HepG2 (cell line): ENCODE measurements around the gene MIDN. TPM values are rescaled to one million over a fixed set of nuclear protein-coding genes. Genes with fewer than 3 reads are reported as not detected.

ENCODE experiments used
- ATF6 ChIP-seq: sonication (generic); formaldehyde crosslinking; conservative IDR thresholded peaks from 2 replicates; pipeline ENCODE4 v1.4.0; 2020; ENCODE audit warnings: missing genetic modification reagents
- GABPA ChIP-seq, 2 experiments: IDR thresholded peaks; 2 replicates each; pipeline ENCODE4 v1.6.1; 2011 to 2016; ENCODE audit warnings: low read depth in 2 of 2, low read length in 1 of 2, missing biosample characterization in 1 of 2, missing genetic modification characterization in 1 of 2
- IKZF4 ChIP-seq: sonication (generic); formaldehyde crosslinking; IDR thresholded peaks from 2 replicates; pipeline ENCODE4 v1.5.1; 2020; ENCODE audit warnings: borderline replicate concordance, mild to moderate bottlenecking, low read depth, missing genetic modification reagents; ENCODE audit errors: not compliant biosample characterization
- IRF2 ChIP-seq: IDR thresholded peaks from 2 replicates; pipeline ENCODE4 v1.6.1; 2018; ENCODE audit warnings: missing genetic modification reagents, missing compliant biosample characterization
- KLF9 ChIP-seq: IDR thresholded peaks from 2 replicates; pipeline ENCODE4 v1.6.1; 2016; ENCODE audit warnings: low read depth
- NCOR1 ChIP-seq: fragments of 200-600 bp; sonication (generic); IDR thresholded peaks from 2 replicates; pipeline ENCODE4 v1.7.0; 2017; ENCODE audit warnings: antibody characterized with exemption, low read length, borderline replicate concordance
- RBM39 ChIP-seq: fragments of 200-400 bp; formaldehyde crosslinking; IDR thresholded peaks from one replicate; pipeline ENCODE4 v1.6.1; 2018; ENCODE audit warnings: antibody characterized with exemption, mild to moderate bottlenecking, low read depth, low read length; ENCODE audit not compliant: poor library complexity, severe bottlenecking
- REST ChIP-seq, 2 experiments: IDR thresholded peaks; 2 replicates each; pipeline ENCODE4 v1.6.1; 2011 to 2012; ENCODE audit warnings: low read length in 2 of 2, borderline replicate concordance in 1 of 2, low read depth in 1 of 2, mild to moderate bottlenecking in 1 of 2, moderate library complexity in 1 of 2
- UBTF ChIP-seq: sonication (generic); formaldehyde crosslinking; IDR thresholded peaks from 2 replicates; pipeline ENCODE4 v1.4.0; 2020; ENCODE audit warnings: mild to moderate bottlenecking, missing genetic modification reagents
- ZEB1 ChIP-seq: IDR thresholded peaks from 2 replicates; pipeline ENCODE4 v1.6.1; 2012; ENCODE audit warnings: mild to moderate bottlenecking, low read depth, inconsistent platforms; ENCODE audit not compliant: insufficient replicate concordance
- ZKSCAN8 ChIP-seq: IDR thresholded peaks from 2 replicates; pipeline ENCODE4 v1.6.1; 2016; ENCODE audit warnings: borderline replicate concordance, missing genetic modification reagents, missing compliant biosample characterization
- ZNF224 ChIP-seq: sonication (generic); formaldehyde crosslinking; IDR thresholded peaks from 2 replicates; pipeline ENCODE4 v1.5.0; 2020; ENCODE audit warnings: mild to moderate bottlenecking, missing genetic modification reagents
- ZNF350 ChIP-seq: sonication (generic); formaldehyde crosslinking; IDR thresholded peaks from 2 replicates; pipeline ENCODE4 v1.4.0; 2020; ENCODE audit warnings: mild to moderate bottlenecking, low read depth, missing genetic modification reagents, borderline replicate concordance
- ZNF816 ChIP-seq: sonication (generic); formaldehyde crosslinking; IDR thresholded peaks from 2 replicates; pipeline ENCODE4 v1.8.0; 2022; ENCODE audit warnings: missing genetic modification reagents, mild to moderate bottlenecking, borderline replicate concordance
- polyA plus RNA-seq, 8 experiments: library from polyadenylated mRNA; depleted of rRNA in 3 of 8; stranded (reverse) in 7 of 8; unstranded in 1 of 8; fragments of >200 nt; fragmentation: Illumina TruSeq in 4 of 8; extraction: Trizol in 4 of 8; gene quantifications; 2 replicates each; pipeline versions ENCODE4 v1.2.1 to v1.2.3, GENCODE V29; 2011 to 2016; ENCODE audit warnings: low read depth in 4 of 8, missing spikeins in 1 of 8, mixed read lengths in 1 of 8; ENCODE audit not compliant: insufficient read depth in 1 of 8
- total RNA-seq, 5 experiments: library from RNA; depleted of rRNA; stranded (reverse); fragments of >200 nt; fragmentation: Illumina TruSeq; extraction: Trizol; gene quantifications; 2 replicates each; pipeline ENCODE4 v1.2.3, GENCODE V29; 2016; ENCODE audit warnings: low read depth in 1 of 5
- TF ChIP-seq, protein P1 (sequence below): IDR thresholded peaks from 2 replicates; pipeline ENCODE4 v1.6.1; 2012; ENCODE audit warnings: inconsistent platforms

Gene MIDN
- total and polyA plus RNA-seq, 2 of the 13 experiments (the other 11 are each of a cell fraction or from before 2014, with no cell fraction given): 8.4 to 18.0 TPM

DNA sequence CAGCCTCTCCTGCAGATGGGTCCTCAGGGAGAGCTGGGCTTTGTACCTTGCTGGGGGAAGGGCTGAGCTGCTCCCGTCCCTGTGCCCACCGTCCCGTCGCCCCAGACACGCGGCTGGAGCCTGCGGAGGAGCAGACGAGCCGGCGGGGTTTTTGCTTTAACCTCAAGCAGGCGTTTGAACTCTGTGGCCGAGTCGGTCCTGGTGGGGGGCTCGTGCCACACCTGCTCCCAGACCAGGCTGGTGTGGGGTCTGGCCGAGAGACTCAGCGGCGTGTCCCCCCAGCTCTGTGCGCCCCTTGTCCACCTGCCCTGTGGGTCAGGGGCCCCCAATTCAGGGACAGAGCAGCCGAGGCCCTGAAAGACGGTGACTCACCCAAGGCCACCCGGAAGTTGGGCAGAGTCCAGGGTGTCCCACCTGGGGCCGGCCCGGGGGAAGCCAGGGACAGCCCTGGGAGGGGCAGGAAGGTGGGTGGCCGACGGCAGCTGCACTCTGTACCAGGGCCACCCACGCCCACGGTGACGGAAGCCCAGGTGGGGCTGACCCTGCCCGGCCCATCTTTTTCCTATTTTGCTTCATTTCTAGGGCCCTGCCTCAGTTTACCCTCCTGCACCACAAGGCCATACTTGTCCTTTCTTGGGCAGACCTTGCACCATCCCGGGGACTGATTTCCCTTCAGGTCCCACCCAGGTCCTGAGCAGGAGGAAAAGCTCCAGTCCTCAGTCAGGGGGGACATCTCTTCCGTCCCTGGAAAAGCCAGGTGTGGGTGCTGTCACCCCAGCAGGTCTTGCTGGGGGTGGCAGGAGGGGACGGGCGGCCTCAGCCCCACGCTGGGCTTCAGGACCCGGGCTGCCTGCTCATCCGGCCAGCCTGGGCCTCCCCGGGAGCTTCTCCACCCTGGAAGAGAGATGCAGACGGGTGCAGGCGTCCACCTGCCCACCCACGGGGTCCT is 42.6 kb downstream of the MIDN start (continued):
- TF ChIP-seq UBTF (CRISPR knock-in tag) (peak; percentile 91), KLF9 (CRISPR knock-in tag) (no peak), ZEB1 (peak; percentile 95), REST (IDR thresholded peaks at IDR 0.05; ENCODE audit: borderline replicate concordance in 1 of 2, low read depth in 1 of 2, low read length in 2 of 2) (peak in 1 of 2 experiments; percentile 30; a peak in 1 of 4 replicates), NCOR1 (no peak), ZNF350 (CRISPR knock-in tag) (peak; percentile 60; the same call in 1 of the 2 replicates), ZKSCAN8 (no peak), GABPA (IDR thresholded peaks at IDR 0.05; ENCODE audit: low read depth, low read length) (peak; percentile 69), GABPA (CRISPR knock-in tag; IDR thresholded peaks at IDR 0.05; ENCODE audit: low read depth) (peak; percentile 89), ATF6 (CRISPR knock-in tag) (no peak), IRF2 (peak; percentile 86), ZNF224 (CRISPR knock-in tag) (0 out of 2 replicates have a peak, but pooled peaks have one; percentile 8), RBM39 (peak; percentile 48), ZNF816 (CRISPR knock-in tag) (no peak), IKZF4 (CRISPR knock-in tag) (no peak)
- TF ChIP-seq, protein P1, sequence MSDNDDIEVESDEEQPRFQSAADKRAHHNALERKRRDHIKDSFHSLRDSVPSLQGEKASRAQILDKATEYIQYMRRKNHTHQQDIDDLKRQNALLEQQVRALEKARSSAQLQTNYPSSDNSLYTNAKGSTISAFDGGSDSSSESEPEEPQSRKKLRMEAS: peak; percentile 68
